Muscle of leg (tissue), 11 donors: Measurements from ENCODE around the gene SWI5. TPM values are rescaled to one million over a fixed set of nuclear protein-coding genes. Genes with fewer than 3 reads are reported as not detected.

ENCODE experiments used
- DNase-seq: peaks from one replicate; pipeline ENCODE4 v3.0.0; 2013
- H3K27ac ChIP-seq: one replicate; pipeline ENCODE4 v1.5.1; 2013; ENCODE audit warnings: mild to moderate bottlenecking, low read length, control low read depth
- H3K27me3 ChIP-seq: one replicate; pipeline ENCODE4 v1.6.1; 2013; ENCODE audit warnings: low read length; ENCODE audit not compliant: control insufficient read depth, insufficient read depth
- H3K36me3 ChIP-seq: one replicate; pipeline ENCODE4 v1.6.1; 2013; ENCODE audit warnings: low read length; ENCODE audit not compliant: control insufficient read depth, insufficient read depth
- H3K4me1 ChIP-seq: one replicate; pipeline ENCODE4 v1.6.1; 2013; ENCODE audit warnings: low read length; ENCODE audit not compliant: control insufficient read depth, insufficient read depth
- H3K4me3 ChIP-seq: one replicate; pipeline ENCODE4 v1.5.1; 2013; ENCODE audit warnings: low read length, control low read depth
- H3K9me3 ChIP-seq: replicated peaks from 2 replicates; pipeline ENCODE4 v1.6.1; 2013; ENCODE audit warnings: low read depth, low read length; ENCODE audit not compliant: control insufficient read depth
- WGBS: methylation state at CpG from one replicate; pipeline ENCODE4 v1.1.5; 2013; ENCODE audit warnings: missing lambda C conversion rate; ENCODE audit not compliant: insufficient coverage; 5-methylcytosine and 5-hydroxymethylcytosine counted together
- polyA plus RNA-seq, 8 donors: library from polyadenylated mRNA; unstranded; fragments of 120-200 nt; gene quantifications; one replicate each; pipeline versions ENCODE4 v1.2.1 to v1.2.3, GENCODE V29; 2013; ENCODE audit warnings: inconsistent platforms in 1 of 8, low replicate concordance in 1 of 8; ENCODE audit not compliant: insufficient read length in 8 of 8, insufficient read depth in 1 of 8
- total RNA-seq: library from RNA; stranded (reverse); fragments of 120-200 nt; gene quantifications from one replicate; pipeline ENCODE4 v1.2.4, GENCODE V29; 2013

The SWI5 gene
- total and polyA plus RNA-seq, 9 donors: 20.5 to 29.9 (median 27.0) TPM

- H3K27ac ChIP-seq: no peak overlapping the region
- no peak overlapping the region for H3K4me3 ChIP-seq
- H3K36me3 ChIP-seq: peaks cover 28% of the 10 kb centered on the region
- H3K27me3 ChIP-seq: no peaks in the 10 kb centered on the region
- 69% methylated on average over 3 of the region's 7 CpGs for WGBS
- peaks cover 4% of the 10 kb centered on the region for H3K4me1 ChIP-seq
- no peaks in the 10 kb centered on the region for H3K9me3 ChIP-seq
- peak; percentile 58 for DNase-seq
Measured at GRCh38 chr9:128335161-128335560, 59.1 kb downstream of the SWI5 start.

- no peak overlapping the region for H3K4me3 ChIP-seq
- peaks cover 28% of the 10 kb centered on the region for H3K36me3 ChIP-seq
- H3K27ac ChIP-seq: no peak overlapping the region
- 72% methylated on average over 2 of the region's 2 CpGs for WGBS
- DNase-seq: no peak
- H3K4me1 ChIP-seq: peaks cover 6% of the 10 kb centered on the region
- H3K27me3 ChIP-seq: no peaks in the 10 kb centered on the region
- H3K9me3 ChIP-seq: no peaks in the 10 kb centered on the region
Measured at GRCh38 chr9:128335914-128336313, 59.8 kb downstream of the SWI5 start.

GRCh38 chr9:128337936-128338335 is 61.9 kb downstream of the SWI5 start:
- Histone ChIP-seq H3K27ac (no peak overlapping the region), H3K9me3 (no peaks in the 10 kb centered on the region), H3K36me3 (peaks cover 20% of the 10 kb centered on the region), H3K4me3 (no peak overlapping the region), H3K27me3 (no peaks in the 10 kb centered on the region), H3K4me1 (peaks cover 11% of the 10 kb centered on the region)
- no peak for DNase-seq
- WGBS: 100% methylated on average over 2 of the region's 7 CpGs

Other genes starting within 250 kb of the SWI5 start
- 10.0 TPM for gene NAIF1, start 209.0 kb upstream of the SWI5 start, total RNA-seq
- 1 to 10 TPM; 7.4 to 8.9 (median 8.3) TPM for gene NAIF1, start 209.0 kb upstream of the SWI5 start, polyA plus RNA-seq
- gene SLC25A25, start 208.0 kb upstream of the SWI5 start, total RNA-seq: 14.6 TPM
- gene SLC25A25, start 208.0 kb upstream of the SWI5 start, polyA plus RNA-seq: 10 to 100 TPM; 12.9 to 15.3 (median 14.2) TPM
- 30.1 TPM for gene PTGES2, start 148.5 kb upstream of the SWI5 start, total RNA-seq
- 10 to 100 TPM; 40.0 to 45.3 (median 41.5) TPM for gene PTGES2, start 148.5 kb upstream of the SWI5 start, polyA plus RNA-seq
- 0.09 TPM for gene LCN2, start 126.8 kb upstream of the SWI5 start, total RNA-seq
- 1 to 10 TPM in 5 of 8 donors, under 1 TPM in 3; 0.72 to 2.8 (median 1.3) TPM for gene LCN2, start 126.8 kb upstream of the SWI5 start, polyA plus RNA-seq
- 41.1 TPM for gene BBLN, start 116.0 kb upstream of the SWI5 start, total RNA-seq
- gene BBLN, start 116.0 kb upstream of the SWI5 start, polyA plus RNA-seq: 10 to 100 TPM; 25.5 to 37.8 (median 29.3) TPM
- gene CIZ1, start 84.7 kb upstream of the SWI5 start, total RNA-seq: 36.4 TPM
- 100 to 1,000 TPM in 5 of 8 donors, 10 to 100 TPM in 3; 92.8 to 120 (median 104) TPM for gene CIZ1, start 84.7 kb upstream of the SWI5 start, polyA plus RNA-seq
- 18.5 TPM for gene DNM1, start 72.9 kb upstream of the SWI5 start, total RNA-seq
- gene DNM1, start 72.9 kb upstream of the SWI5 start, polyA plus RNA-seq: 10 to 100 TPM; 33.5 to 75.6 (median 45.0) TPM
- gene GOLGA2, start 269 bp upstream of the SWI5 start, total RNA-seq: 91.9 TPM
- 100 to 1,000 TPM in 3 of 8 donors, 10 to 100 TPM in 5; 78.6 to 109 (median 90.5) TPM for gene GOLGA2, start 269 bp upstream of the SWI5 start, polyA plus RNA-seq
- gene TRUB2, start 46.2 kb downstream of the SWI5 start, total RNA-seq: 23.9 TPM
- 10 to 100 TPM; 20.0 to 25.3 (median 23.6) TPM for gene TRUB2, start 46.2 kb downstream of the SWI5 start, polyA plus RNA-seq
- 26.0 TPM for gene COQ4, start 46.6 kb downstream of the SWI5 start, total RNA-seq
- gene COQ4, start 46.6 kb downstream of the SWI5 start, polyA plus RNA-seq: 10 to 100 TPM; 24.4 to 39.3 (median 32.8) TPM
- gene SLC27A4, start 64.3 kb downstream of the SWI5 start, total RNA-seq: 7.2 TPM
- gene SLC27A4, start 64.3 kb downstream of the SWI5 start, polyA plus RNA-seq: 10 to 100 TPM; 11.8 to 16.3 (median 13.2) TPM
- gene URM1, start 95.1 kb downstream of the SWI5 start, total RNA-seq: 48.3 TPM
- 10 to 100 TPM; 55.4 to 82.2 (median 68.5) TPM for gene URM1, start 95.1 kb downstream of the SWI5 start, polyA plus RNA-seq
- gene CERCAM, start 144.6 kb downstream of the SWI5 start, total RNA-seq: 57.6 TPM
- 100 to 1,000 TPM in 2 of 8 donors, 10 to 100 TPM in 6; 84.1 to 109 (median 97.0) TPM for gene CERCAM, start 144.6 kb downstream of the SWI5 start, polyA plus RNA-seq
- gene ODF2, start 179.7 kb downstream of the SWI5 start, total RNA-seq: 23.5 TPM
- gene ODF2, start 179.7 kb downstream of the SWI5 start, polyA plus RNA-seq: 10 to 100 TPM; 25.5 to 41.8 (median 27.0) TPM
- 19.6 TPM for gene GLE1, start 228.4 kb downstream of the SWI5 start, total RNA-seq
- gene GLE1, start 228.4 kb downstream of the SWI5 start, polyA plus RNA-seq: 10 to 100 TPM; 16.9 to 20.4 (median 19.7) TPM